HG02970 (cell line): Measurements from ENCODE around the gene ZC3H7B.
"Not testable (repeated sequence)": the region's sequence is repeated elsewhere in the genome, so short reads cannot be mapped to it uniquely, and the experiment has no call there.

Experiments
- ATAC-seq: cut with Tn5 transposase; IDR thresholded peaks from one replicate; pipeline ENCODE4 v1.9.1; 2021; ENCODE audit warnings: mild to moderate bottlenecking, moderate library complexity, moderate number of reproducible peaks; ENCODE audit not compliant: unreplicated experiment, low FRiP score

ZC3H7B gene, protein sequence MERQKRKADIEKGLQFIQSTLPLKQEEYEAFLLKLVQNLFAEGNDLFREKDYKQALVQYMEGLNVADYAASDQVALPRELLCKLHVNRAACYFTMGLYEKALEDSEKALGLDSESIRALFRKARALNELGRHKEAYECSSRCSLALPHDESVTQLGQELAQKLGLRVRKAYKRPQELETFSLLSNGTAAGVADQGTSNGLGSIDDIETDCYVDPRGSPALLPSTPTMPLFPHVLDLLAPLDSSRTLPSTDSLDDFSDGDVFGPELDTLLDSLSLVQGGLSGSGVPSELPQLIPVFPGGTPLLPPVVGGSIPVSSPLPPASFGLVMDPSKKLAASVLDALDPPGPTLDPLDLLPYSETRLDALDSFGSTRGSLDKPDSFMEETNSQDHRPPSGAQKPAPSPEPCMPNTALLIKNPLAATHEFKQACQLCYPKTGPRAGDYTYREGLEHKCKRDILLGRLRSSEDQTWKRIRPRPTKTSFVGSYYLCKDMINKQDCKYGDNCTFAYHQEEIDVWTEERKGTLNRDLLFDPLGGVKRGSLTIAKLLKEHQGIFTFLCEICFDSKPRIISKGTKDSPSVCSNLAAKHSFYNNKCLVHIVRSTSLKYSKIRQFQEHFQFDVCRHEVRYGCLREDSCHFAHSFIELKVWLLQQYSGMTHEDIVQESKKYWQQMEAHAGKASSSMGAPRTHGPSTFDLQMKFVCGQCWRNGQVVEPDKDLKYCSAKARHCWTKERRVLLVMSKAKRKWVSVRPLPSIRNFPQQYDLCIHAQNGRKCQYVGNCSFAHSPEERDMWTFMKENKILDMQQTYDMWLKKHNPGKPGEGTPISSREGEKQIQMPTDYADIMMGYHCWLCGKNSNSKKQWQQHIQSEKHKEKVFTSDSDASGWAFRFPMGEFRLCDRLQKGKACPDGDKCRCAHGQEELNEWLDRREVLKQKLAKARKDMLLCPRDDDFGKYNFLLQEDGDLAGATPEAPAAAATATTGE

DNA sequence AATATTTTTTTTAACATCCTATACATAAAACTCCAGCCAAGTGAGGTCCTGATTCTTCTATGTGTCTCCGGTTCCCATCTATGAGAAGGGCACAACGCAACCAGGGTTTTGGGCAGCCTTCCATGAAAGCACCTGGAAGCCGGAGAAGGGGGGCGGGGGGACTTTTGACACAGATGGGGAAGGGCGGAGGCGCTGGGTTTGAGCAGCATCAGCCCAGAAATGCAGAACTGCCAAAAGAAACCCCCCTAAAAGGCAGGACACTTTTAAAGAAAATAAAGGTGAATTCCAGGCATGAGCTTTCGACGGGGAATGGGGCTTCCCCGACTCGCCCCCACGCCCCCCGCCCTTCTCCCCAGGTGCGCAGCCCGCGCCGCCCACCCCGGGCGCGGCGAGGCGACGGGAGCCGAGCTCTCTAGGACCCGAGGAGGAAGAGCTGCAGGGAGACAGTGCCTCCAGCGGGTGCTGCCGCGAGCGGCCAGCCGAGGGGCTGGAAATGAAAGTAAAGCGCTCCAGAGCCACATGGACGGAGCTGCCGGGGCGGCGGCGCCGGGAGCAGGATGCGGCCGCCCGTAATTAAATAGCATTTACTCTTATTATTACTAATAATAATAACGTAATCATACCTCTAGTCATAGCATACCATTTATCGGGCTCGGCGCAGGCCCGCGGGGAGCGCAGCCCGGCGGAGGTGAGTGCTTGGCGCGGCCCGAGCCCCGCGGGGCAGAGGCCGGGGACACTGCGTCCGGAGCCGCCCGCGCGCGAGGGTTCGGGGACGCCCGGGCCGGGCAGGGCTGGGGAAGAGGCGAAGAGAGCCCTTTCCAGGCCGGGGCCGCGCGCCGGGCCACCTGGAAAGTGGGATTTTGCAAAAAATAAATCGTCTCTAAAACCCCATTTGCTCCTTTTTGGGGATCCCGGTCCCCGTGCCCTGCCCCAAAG, at the start of gene ZC3H7B:
Gene ZC3H7B, plus strand, starts transcription at position 441 of the 936 bp plus-strand sequence. CDS start 19,136 bp downstream, outside the sequence.
- ATAC-seq = peak; percentile 71

DNA sequence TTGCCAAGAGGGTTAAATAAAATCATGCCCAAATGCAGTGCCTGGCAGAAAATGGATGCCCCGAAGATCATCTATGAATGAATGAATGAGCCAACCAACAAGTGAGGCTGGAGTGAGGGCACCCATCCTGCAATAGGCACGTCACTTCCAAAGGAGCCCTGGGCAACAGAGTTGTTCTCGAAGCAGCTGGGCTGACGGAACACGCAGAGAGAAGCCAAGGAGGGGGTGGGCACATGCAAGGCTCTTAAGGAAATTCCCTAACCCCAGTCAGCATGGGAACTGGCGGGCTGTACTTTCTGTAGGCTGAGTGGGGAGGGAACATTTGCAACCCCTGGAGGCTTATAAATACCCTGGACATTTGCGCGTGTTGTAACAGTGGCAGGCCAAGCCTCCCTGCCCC, 49.0 kb upstream of the ZC3H7B start:
- ATAC-seq = no peak

DNA sequence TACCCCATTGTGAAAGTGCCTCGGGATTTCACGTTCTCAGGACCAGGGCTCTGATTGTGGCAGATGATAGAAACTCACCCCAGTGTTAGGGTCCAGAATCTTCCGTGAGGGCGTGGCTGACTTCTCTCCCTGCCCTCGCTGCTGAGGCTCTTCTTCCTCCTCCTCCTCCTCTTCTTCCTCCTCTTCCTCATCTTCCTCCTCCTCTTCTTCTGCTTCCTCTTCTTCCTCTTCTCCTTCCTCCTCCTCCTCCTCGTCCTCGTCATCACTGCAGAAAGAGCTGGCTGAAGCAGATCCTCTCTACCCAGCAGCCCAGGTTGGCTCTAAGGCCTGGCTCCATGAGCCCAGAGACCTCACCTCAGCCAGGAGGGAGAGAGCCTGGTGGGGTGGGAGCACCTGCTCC, 47.1 kb upstream of the ZC3H7B start:
- ATAC-seq = no peak

DNA sequence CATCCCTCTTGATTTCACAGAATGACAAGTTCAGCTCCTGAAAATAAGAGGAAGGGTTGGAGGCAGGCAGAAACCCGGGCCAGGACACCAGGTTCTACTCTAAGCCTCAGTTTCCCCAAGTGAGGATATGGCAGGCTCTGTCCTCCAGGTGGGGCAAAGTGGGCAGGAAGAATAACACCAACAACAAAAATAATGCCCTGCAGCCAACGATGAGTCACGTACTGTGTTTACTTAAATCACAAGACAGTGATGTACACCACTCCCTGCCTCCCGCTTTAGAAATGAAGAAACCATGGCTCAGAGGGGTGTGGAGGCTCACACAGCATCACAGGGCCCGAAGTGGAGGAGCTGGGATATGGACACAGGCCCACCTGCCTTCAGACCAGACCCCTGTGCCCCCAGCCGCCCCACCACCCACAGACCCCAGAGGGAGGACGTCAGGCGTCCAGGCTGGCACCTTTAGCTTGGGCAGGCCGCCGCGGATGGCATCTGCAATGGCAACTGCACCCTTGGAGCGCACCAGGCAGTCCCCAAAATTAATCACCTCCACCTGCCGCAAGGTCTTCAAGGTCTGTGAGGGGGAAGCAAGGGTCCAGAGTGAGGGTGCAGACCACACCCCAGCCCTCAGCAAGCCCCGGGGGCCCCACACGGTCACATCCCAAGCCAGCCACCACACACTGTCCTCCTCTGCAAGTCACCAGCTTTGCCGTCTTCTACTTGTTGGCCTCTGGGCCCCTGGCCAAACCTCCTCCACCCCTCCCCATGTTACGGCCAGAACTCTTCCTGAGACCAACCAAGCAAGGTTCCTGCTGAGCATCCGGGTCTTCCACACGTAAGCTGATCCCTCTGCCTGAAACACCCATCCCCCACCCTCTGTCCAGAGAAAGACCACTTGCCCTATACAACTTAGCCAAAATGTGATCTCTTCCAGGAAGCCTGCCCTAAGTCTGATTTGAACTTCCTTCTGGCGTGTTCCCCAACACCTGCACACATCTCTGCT, 44.8 kb upstream of the ZC3H7B start:
- no peak for ATAC-seq

DNA sequence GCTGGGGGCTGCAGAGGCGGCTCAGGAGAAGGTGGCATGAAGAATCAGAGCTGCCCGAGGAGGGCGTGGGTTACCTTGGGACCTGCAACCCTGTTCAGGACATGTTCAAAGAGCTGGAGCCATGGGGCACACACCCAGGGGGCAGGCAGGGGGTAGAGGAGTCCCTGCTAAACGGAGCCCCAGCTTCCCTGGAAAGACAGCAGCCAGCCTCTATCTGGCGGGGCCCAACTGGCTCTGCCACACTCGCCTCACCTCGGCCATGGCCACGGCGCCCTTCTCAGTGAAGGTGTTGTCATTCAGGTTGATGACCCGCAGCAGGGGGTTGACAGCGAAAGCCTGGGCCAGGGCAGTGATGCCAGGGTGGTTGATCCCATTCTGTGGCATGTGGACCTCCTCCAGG, 43.6 kb upstream of the ZC3H7B start:
- ATAC-seq = no peak

DNA sequence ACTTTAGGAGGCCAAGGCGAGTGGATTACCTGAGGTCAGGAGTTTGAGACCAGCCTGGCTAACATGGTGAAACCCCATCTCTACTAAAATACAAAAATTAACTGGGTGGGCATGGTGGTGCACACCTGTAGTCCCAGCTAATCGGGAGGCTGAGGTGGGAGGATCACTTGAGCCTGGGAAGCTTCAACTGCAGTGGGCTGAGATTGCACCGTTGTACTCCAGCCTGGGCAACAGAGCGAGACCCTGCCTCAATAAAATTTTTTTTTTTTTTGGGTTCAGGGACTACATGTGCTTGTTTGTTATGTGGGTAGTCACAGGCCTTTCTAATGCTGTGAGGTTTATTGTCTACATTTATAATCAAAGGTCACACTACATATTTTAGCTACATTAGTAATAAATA, 41.6 kb upstream of the ZC3H7B start:
- ATAC-seq = not testable (repeated sequence)

DNA sequence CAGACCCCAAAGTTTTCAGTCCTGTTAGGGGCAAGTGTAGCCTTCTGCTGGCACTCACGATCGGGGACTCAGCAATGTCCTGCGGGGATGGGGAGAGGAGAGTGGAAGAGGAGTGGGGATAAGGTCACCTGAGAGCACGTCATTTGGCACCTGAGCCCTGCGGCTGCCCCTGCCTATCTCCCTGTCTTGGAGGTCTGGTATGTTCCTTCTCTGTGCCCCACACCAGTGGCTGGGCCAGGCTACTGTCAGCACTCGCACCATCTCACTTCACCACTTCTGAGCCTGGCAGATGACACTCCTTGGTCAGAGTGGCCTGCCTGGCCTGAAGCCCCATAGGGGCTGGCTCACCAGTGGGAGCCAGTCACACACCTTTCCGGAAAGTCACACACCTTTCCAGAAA, 40.5 kb upstream of the ZC3H7B start:
- ATAC-seq = no peak

DNA sequence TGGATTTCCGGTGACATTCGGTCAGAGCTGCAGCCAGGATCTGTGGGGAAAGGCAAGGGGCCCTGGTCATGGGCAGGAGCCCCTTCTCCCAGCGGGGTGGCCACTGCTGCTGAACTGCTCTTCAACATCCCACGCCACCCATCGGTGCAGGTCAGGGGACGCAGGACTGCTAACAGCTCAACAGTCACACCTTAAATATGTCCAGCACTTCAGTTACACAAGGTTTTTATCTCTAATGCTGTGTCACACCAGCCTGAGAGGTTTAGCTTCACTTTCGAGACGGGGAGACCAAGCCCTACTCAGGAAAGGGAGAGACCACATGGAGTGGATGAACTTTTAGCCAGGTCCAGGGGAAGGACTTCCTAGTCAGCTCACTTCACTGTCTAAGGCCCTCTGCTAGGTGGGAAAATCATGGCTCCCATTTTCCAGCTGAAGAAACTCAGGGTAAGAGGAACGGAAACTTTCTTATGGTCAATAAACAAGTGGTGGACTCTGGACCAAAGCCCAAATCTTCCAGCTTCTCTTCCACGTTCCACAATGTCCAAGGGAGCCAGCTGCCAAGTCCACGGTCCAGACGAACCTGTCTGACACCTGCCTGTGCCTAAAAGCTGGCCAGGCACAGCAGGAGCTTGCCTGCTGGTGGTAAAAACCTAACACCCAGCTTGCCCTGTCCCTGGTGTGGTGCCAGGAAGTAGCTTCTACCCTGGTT, 39.6 kb upstream of the ZC3H7B start:
- no peak for ATAC-seq

DNA sequence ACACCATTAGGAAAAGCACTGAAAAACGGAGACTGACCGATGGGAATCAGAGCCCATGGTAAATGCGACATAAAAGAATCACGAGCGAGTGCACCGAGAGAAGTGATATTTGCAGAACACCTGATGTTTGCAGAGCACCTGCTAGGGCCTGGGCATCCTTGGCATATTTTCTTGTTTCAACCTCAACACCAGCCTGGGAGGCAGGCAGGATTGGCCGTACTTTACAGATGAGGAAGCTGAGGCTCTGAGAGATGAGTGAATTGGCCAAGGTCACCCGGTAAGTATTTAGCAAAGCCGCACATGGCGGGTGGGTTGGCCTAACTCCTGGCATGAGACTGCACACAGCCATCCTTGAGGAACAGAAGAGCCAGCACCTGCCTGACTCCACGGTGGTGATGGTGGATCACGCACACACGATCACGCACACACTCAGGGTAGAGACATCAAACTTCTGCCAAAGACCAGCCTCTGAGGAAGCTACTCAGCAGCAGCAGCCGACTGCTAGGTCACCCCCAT, 39.0 kb upstream of the ZC3H7B start:
- no peak for ATAC-seq

DNA sequence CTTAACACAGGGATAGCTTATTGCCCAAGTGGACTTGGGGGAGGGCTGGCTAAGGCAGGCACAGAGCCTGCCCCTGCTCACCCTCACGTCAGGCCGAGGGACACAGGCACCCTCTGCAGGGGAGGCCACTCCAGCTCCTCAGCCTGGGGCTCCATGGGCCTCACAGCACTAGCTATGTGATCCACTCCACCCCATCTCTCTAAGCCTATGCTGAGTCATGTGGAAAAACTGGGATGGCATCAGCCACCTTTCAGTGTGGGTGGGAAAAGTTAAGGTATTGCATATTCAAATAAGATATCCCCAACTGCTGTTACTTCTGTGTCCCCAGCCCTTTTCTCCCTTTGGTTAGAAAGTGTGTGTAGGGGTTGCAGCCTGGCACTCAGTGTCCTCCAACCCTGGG, 37.6 kb upstream of the ZC3H7B start:
- no peak for ATAC-seq

DNA sequence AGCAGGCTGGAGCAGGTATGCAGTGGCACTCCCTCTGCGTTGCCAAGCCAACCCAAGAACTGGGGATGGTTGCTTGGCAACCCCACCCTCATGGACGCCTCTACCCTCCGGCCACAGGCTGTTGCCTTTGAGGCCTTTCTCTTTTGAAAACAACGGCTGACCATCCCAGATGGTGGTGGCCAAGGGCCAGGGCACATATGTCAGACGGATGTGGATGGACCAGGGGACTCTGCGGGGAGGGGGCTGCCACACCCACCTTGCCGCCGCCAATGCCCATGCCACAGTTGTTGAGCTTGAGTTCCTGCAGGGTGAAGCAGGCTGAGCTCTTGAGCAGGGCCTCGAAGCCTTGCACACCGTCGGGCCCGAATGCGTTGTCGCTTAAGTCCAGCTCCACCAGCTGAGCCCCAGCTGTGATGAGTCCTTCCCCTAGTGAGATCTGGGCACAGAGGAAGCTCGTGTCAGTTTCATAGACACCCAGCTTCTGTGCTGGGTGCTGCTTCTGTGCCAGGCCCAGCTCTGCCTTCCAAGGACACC, 36.9 kb upstream of the ZC3H7B start:
- no peak for ATAC-seq

DNA sequence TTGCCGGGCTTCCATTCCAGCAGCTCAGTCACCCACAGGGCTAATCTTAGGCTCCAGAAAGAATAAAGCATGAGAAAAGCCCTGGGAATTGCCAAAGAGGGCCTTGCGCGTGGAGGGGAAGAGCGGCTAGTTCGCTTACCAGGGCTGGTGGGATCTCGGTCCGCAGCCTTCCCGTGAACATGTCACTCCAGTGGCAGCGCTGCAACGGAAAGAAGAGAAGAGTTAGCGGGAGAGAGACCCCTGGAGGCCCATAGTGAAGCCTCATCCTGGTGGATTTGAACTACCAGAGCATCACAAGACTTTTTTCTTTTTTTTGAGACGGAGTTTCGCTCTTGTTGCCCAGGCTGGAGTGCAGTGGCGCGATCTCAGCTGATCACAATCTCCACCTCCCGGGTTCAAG, 33.4 kb upstream of the ZC3H7B start:
- no peak for ATAC-seq

DNA sequence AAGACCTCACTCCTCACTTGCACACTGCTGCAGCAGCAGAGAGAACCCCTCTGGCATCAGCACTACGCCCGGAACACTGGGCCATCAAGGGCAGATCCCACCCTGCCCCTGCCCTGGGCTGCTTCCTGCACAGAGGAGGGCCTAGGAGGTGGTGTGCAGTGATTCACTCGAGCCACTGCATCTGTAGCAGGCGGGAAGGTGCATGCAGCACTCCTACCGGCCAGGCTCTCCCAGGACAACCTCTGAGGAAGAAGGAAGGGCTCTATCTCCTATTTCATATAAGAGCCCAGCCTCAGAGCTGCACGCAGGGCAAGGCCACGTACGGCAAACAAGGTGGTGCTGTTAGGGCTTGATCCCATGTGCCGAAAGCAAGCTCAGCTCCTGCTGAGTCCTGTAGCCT, 29.5 kb upstream of the ZC3H7B start:
- no peak for ATAC-seq

DNA sequence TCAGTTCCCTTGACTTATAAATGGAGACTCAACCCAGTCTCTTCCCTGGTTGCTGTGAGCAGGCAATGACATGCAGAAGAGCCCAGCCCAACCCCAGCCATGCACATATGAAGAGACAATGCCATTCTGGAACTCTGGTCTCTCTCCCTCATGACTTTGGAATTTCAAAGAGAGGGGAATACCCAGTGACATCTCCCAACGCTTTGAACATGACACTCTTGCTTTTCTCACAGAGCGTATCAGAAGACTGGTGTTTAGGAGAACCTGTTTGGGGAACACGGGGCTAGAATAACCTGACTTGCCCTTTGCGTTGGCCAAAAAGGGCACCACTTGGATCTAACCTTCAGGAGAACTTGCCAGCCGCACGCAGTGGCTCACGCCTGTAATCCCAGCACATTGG, 28.2 kb upstream of the ZC3H7B start:
- ATAC-seq = no peak

DNA sequence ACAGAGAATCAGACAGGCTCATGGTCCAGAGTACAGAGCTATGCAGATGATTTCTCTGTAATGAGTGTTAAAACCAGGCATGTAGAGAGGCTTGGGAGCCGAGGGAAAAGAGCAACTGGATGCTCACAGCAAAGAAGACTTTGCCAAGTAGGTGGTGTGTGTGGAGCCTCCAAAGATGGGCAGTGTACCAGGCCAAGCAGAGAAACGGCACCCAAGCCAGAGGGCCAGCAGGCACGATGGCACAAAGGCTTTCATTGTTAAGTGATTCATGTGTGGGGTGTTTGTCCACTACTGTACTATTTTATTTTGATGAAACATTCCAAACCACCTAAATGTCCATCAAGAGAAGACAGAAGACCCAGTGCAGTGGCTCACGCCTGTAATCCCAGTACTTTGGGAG, 26.5 kb upstream of the ZC3H7B start:
- ATAC-seq = no peak

DNA sequence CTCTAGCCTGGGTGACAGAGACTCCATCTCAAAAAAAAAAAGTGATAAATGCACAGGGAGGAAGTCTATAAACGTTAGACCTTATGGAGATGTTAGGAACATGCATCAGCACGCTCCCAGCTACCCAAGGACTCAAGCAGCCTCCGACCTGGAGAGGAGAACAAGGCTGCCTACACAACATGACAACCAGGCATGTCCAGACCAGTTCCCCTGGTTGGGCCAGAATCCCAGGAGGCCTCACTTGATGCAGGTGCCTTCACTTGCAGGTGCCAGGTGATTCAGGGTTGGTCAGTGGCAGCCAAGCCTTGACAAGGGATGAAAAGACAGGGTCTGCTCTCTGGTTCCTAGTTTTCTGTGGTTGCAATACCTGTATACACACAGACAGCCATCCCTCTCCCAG, 21.3 kb upstream of the ZC3H7B start:
- no peak for ATAC-seq

DNA sequence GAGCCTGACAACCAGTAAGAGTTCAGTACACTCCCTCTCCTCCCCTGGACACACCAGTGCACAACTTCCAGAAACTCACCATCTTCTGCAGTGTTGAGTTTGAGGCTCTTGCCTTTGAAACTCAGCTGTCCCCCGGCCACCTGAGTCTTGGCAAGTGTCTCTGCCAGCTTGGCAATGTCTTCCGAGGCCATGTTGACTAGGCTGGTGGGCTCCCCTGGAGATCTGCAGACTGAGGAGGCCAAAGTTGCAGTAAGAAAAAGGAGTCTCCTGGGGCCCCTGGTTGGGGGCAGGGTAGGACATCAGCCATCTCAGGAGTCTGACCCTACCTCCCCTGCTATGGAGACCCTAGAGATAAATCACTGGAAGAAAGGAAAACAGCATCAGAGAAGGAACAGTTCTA, 20.5 kb upstream of the ZC3H7B start:
- ATAC-seq = no peak

DNA sequence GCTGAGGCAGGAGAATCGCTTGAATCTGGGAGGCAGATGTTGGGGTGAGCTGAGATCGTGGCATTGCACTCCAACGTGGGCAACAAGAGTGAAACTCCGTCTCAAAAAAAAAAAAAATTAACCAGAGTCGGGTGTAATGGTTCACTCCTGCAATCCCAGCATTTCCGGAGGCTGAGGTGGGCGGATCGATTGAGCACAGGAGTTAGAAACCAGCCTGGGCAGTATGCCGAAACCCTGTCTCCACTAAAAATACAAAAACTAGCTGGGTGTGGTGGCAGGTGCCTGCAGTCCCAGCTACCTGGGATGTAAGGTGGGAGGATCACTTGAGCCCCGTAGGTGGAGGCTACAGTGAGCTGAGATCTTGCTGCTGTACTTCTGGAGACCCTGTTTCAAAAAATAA, 16.9 kb upstream of the ZC3H7B start:
- no peak for ATAC-seq
